SH-SY5Y (cell line): ENCODE data around the gene MPG.

ENCODE experiments used
- GATA2 ChIP-seq: IDR thresholded peaks from 2 replicates; pipeline ENCODE4 v1.6.1; 2011; ENCODE audit warnings: mild to moderate bottlenecking, low read depth, low read length
- GATA3 ChIP-seq: IDR thresholded peaks from 2 replicates; pipeline ENCODE4 v1.6.1; 2011; ENCODE audit warnings: low read depth, mild to moderate bottlenecking, low read length, moderate library complexity

MPG gene

GRCh38 chr16:62283-62967 lies 15.6 kb upstream of the MPG start:
- no peak for TF ChIP-seq GATA3
- no peak for TF ChIP-seq GATA2

DNA sequence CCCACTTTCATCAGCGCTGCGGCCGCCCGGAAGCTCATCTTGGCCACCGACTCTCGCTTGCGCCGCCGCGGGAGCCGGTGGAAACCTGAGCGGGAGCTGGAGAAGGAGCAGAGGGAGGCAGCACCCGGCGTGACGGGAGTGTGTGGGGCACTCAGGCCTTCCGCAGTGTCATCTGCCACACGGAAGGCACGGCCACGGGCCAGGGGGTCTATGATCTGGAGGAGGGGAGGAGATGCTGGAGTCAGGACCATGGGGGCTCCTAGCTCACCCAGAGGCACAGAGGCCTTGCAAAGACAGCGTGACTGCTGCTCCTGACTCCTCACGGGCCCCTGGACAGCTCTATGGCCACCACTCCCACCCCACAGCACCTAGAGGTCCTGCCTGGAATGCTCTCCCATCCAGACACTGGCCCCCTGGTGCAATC lies 15.0 kb upstream of the MPG start:
- TF ChIP-seq GATA3: no peak
- no peak for TF ChIP-seq GATA2

DNA sequence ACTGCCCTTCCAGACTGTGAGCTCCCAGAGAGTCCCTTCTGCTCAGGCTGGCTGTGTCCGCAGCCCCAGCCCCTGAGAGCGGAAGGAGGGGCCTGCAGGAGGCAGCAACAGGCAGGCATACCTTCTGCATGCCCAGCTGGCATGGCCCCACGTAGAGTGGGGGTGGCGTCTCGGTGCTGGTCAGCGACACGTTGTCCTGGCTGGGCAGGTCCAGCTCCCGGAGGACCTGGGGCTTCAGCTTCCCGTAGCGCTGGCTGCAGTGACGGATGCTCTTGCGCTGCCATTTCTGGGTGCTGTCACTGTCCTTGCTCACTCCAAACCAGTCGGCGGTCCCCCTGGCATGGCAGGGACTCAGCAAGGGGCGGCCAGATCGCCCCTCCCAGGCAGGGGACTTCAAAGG lies 14.6 kb upstream of the MPG start:
- TF ChIP-seq GATA3 (no peak), GATA2 (no peak)

DNA sequence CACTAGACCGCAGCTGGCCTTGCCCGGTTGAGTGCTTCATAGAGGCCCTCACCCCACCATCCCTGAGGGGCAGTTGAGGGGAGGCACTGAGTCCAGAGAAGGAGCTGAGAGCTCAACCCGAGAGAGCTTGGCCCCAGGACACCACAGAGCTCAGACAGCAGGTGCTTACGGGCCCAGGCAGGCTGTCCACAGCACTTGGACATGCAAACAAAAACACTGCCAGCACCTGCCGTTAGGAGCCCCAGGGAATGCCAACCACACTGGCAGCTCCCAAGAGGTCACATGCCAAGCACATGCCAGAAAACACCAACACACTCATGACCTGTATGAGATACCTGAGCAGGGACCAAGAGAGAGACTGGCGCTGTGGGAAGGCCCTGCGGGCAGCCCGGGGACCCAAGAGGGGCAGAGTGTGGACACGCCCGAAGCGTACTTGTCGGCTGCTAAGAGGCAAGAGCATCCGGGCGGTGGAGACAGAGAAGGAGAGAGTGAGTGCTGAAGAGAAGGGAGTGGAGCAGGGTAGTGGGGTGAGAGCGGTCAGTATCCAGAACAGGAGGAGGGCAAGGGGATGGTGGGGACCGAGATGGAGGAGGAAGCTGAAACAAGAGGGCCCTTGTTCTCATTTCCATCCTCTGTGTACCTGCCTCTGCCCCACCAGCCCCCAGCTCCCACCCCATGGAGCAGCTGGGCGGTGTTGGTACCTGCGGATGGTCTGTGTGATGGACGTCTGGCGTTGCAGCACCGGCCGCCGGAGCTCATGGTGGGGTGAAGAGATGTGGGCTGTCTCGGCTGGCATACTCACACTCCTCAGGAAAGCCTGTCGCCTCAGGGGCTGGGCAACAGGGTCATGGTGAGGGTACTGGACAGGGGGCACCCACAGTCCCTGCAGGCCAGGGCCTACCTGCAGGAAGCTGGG lies 13.8 kb upstream of the MPG start:
- TF ChIP-seq GATA3 (no peak), GATA2 (no peak)

DNA sequence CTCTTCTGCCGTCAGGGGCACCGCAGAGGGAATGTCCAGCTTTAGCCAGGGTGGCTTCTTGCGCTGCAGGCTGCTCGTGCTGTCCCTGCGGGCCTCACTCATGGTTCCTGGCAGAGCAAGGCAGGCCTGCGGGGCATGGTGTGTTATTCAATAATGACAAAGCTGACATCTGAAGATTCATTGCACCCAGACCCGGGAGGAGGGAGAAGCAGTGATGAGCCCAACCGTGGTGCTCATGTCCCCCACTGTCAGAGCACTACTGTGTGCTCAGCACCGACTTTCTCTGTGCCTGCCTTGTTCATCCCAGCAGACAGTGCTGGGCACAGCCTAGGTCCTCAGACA lies 13.1 kb upstream of the MPG start:
- TF ChIP-seq GATA3: no peak
- TF ChIP-seq GATA2: no peak

DNA sequence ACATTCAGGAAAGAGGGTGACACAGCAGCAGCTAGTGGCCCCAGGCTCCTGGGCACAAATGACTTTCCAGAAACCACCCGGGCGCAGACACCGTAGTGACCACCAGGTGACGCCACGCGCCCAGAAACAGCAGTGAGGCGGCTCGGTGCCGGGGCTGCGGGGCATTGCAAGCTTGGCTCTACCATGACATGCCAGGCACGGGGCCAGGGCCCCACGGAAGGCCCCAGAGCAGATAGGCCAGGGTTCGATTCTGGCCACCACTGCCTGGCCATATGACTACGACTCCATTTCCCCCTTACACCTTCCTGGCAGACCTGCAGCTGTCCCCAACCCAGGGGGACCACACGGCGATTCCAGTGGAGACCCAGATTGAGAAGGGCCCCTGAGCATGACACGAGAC lies 12.3 kb upstream of the MPG start:
- TF ChIP-seq GATA3 (no peak), GATA2 (no peak)

DNA sequence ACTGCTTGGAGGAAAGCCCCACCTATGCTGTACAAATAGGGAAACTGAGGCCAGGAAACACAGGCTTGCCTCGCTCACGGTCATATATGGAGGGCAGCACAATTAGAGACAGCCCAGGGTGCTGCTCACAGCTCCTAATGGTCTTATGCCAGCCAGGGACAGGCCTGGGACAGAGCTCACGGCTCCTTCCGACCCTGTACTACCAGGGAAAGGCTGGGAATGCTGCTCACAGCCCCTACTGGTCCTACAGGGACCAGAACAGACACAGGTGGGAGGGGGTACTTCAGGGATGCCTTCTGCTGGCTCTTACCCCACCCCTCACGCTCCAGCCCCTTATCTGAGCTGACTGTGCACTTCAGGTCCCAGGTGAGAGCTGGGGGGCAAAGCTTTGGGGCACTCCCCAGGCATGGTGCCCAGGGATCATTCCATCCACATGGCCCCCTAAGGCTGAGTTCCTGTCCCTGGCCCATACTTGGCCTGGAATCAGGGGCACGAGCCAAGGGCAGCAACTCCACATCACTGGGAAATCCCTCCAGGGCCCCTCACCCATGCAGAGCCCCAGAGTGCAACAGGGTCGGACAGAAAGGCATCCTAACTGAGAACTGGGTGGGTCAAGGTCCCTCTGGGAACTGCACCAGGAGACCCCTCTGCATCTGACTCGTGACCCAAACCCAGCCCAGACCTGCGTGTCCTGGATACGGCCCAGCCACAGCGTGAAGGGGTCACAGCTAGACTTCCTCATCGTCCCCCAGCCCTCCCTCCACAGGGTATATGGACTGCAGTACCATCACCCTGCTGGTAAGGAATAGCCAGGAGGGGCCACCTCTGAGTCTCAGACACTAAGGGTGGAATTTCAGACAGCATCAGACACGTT lies 11.5 kb upstream of the MPG start:
- TF ChIP-seq GATA2: no peak
- TF ChIP-seq GATA3: no peak

DNA sequence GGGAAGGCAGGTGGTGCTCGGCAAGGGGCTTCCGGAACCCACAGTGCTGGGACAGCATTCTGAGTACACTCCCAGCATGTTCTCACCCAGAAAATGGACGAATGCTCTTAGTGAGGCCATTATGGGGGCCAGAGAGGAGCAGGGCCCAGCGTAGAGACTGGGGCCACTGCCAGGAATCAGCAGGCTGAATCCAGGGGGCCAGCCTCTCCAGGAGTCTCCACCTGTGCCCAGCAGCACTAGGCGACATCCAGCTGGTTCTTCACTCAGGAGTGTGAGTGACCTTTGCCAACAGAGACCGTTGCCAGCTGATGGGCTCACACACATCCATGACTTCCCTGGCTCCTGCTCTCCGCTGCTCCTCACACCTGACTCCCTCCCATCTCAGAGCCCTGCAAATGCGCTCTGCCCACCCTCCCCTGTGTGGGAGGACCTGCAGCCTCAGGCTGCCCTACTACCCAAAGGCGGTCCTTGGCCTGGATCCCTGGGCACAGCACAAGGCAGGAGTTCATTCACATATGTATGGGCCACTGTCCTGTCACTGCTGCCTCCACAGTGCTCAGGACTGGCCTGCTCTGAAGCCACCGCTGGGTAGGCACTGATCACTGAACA lies 10.7 kb upstream of the MPG start:
- TF ChIP-seq GATA2 (no peak), GATA3 (no peak)

DNA sequence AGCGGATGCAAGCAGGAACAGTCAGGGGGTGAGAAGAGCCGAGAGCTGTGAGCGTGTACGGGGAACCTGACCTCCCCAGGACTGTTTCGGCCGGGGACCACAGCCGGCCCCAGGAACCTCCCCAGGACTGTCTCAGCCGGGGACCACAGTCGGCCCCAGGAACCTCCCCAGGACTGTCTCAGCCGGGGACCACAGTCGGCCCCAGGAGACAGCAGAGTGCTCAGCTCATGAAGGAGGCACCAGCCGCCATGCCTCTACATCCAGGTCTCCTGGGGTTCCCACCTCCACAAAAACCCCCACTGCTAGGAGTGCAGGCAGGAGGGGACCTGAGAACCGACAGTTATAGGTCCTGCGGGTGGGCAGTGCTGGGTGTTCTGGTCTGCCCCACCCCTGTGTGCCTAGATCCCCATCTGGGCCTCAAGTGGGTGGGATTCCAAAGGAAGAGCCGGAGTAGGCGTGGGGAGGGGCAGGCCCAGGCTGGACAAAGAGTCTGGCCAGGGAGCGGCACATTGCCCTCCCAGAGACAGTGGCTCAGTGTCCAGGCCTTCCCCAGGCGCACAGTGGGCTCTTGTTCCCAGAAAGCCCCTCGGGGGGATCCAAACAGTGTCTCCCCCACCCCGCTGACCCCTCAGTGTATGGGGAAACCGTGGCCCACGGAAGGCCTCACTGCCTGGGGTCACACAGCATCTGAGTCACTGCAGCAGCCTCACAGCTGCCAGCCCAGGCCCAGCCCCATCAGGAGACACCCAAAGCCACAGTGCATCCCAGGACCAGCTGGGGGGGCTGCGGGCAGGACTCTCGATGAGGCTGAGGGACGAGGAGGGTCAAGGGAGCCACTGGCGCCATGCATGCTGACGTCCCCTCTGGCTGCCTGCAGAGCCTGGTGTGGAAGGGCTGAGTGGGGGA lies 9.9 kb upstream of the MPG start:
- no peak for TF ChIP-seq GATA2
- TF ChIP-seq GATA3: no peak

- no peak for TF ChIP-seq GATA2
- TF ChIP-seq GATA3: no peak
Observed at GRCh38 chr16:69181-69580, 8.8 kb upstream of the MPG start.

GRCh38 chr16:71210-71539 lies 6.8 kb upstream of the MPG start:
- TF ChIP-seq GATA2: no peak
- TF ChIP-seq GATA3: no peak

GRCh38 chr16:71540-72401 lies 6.3 kb upstream of the MPG start:
- no peak for TF ChIP-seq GATA3
- TF ChIP-seq GATA2: no peak
